ENCODE results near the gene FBXO30.

DNA sequence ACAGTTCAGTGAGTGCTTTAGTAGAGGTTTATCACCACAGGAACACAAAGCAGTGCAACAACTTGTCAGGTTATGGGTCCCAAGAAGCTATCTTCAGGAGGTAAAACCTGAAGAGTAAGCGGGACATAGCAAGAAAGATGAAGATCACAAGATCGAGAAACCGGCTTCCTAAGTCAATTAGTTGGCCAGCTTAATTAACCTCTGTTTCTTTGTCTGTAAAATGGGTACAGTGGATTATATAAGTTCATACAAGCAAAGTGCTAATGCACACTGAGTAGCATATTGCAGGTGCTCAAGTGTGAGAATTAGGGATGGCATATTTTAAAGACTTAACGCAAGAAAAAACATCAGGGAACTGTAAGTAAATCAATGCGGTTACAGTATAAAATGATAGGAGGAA, 12.5 kb downstream of the FBXO30 start:
- TF ChIP-seq TEAD4 (IDR thresholded peaks at IDR 0.05) (no peak), EP300 (IDR thresholded peaks at IDR 0.05; ENCODE audit: borderline replicate concordance) (no peak), TCF12 (IDR thresholded peaks at IDR 0.05; ENCODE audit: low read depth) (no peak), FOXM1 (IDR thresholded peaks at IDR 0.05; ENCODE audit: borderline replicate concordance, low read depth) (no peak), TAF1 (IDR thresholded peaks at IDR 0.05; ENCODE audit: low read depth) (no peak), CREB1 (IDR thresholded peaks at IDR 0.05; ENCODE audit: low read depth) (no peak), YY1 (IDR thresholded peaks at IDR 0.05; ENCODE audit: low read depth) (no peak), CEBPB (IDR thresholded peaks at IDR 0.05) (no peak), EGR1 (IDR thresholded peaks at IDR 0.05) (no peak), RAD21 (IDR thresholded peaks at IDR 0.05; ENCODE audit: low read depth) (no peak), NFIC (IDR thresholded peaks at IDR 0.05) (no peak)
- TF ChIP-seq, protein P1, sequence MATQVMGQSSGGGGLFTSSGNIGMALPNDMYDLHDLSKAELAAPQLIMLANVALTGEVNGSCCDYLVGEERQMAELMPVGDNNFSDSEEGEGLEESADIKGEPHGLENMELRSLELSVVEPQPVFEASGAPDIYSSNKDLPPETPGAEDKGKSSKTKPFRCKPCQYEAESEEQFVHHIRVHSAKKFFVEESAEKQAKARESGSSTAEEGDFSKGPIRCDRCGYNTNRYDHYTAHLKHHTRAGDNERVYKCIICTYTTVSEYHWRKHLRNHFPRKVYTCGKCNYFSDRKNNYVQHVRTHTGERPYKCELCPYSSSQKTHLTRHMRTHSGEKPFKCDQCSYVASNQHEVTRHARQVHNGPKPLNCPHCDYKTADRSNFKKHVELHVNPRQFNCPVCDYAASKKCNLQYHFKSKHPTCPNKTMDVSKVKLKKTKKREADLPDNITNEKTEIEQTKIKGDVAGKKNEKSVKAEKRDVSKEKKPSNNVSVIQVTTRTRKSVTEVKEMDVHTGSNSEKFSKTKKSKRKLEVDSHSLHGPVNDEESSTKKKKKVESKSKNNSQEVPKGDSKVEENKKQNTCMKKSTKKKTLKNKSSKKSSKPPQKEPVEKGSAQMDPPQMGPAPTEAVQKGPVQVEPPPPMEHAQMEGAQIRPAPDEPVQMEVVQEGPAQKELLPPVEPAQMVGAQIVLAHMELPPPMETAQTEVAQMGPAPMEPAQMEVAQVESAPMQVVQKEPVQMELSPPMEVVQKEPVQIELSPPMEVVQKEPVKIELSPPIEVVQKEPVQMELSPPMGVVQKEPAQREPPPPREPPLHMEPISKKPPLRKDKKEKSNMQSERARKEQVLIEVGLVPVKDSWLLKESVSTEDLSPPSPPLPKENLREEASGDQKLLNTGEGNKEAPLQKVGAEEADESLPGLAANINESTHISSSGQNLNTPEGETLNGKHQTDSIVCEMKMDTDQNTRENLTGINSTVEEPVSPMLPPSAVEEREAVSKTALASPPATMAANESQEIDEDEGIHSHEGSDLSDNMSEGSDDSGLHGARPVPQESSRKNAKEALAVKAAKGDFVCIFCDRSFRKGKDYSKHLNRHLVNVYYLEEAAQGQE (IDR thresholded peaks at IDR 0.05; ENCODE audit: low read depth): no peak
- TF ChIP-seq, protein P2, sequence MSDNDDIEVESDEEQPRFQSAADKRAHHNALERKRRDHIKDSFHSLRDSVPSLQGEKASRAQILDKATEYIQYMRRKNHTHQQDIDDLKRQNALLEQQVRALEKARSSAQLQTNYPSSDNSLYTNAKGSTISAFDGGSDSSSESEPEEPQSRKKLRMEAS (IDR thresholded peaks at IDR 0.05): no peak
- TF ChIP-seq, protein P3, sequence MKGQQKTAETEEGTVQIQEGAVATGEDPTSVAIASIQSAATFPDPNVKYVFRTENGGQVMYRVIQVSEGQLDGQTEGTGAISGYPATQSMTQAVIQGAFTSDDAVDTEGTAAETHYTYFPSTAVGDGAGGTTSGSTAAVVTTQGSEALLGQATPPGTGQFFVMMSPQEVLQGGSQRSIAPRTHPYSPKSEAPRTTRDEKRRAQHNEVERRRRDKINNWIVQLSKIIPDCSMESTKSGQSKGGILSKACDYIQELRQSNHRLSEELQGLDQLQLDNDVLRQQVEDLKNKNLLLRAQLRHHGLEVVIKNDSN (IDR thresholded peaks at IDR 0.05): no peak

Measured in Ishikawa (cell line).